ENCODE results near the gene TPX2.

DNA sequence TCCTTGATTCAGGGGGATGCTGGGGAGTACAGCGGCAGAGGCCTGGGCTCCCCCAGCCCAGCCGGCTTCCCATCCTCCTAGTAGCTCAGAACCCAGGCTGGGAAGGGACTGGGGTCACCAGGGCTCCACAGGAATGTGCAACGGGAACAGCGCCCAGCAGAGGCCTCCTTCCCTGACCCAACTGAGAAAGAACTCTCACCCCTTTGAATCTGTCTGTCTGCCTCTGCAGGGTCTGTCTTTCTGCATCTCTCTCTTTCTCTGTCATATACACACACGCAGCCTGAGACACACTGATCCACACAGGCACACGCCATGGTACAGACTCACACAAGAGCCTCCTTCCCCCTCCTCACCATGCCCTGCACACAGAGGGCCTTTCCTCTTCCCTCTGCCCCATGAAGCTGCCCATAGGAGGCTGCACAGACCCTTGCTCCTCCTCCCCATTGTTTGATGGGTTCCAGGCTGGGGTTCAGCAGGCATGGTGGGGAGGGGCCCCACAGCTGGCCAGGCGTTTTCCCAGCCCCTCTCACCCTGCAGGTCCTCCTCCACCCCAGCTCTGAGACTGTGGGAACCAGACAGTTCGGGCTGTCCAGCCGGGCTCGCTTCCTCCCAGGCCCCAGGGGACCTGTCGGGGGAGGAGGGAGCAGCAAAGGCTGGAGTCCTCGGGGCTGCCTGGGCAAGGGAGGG, 103.5 kb downstream of the TPX2 start:
- TF ChIP-seq, protein P1, sequence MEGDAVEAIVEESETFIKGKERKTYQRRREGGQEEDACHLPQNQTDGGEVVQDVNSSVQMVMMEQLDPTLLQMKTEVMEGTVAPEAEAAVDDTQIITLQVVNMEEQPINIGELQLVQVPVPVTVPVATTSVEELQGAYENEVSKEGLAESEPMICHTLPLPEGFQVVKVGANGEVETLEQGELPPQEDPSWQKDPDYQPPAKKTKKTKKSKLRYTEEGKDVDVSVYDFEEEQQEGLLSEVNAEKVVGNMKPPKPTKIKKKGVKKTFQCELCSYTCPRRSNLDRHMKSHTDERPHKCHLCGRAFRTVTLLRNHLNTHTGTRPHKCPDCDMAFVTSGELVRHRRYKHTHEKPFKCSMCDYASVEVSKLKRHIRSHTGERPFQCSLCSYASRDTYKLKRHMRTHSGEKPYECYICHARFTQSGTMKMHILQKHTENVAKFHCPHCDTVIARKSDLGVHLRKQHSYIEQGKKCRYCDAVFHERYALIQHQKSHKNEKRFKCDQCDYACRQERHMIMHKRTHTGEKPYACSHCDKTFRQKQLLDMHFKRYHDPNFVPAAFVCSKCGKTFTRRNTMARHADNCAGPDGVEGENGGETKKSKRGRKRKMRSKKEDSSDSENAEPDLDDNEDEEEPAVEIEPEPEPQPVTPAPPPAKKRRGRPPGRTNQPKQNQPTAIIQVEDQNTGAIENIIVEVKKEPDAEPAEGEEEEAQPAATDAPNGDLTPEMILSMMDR (IDR thresholded peaks at IDR 0.05; ENCODE audit: low read length), result no peak
- TF ChIP-seq EZH2 (IDR thresholded peaks at IDR 0.05; ENCODE audit: borderline replicate concordance, low read length), result no peak
